ENCODE measurements around the gene CYP19A1. TPM values are rescaled to one million over a fixed set of nuclear protein-coding genes. Genes with fewer than 3 reads are reported as not detected.

The CYP19A1 gene
- total and polyA plus RNA-seq, 10 of the 15 experiments (the other 5 are each of a cell fraction or from before 2014, with no cell fraction given): 0.08 to 1.8 (median 0.70) TPM

DNA sequence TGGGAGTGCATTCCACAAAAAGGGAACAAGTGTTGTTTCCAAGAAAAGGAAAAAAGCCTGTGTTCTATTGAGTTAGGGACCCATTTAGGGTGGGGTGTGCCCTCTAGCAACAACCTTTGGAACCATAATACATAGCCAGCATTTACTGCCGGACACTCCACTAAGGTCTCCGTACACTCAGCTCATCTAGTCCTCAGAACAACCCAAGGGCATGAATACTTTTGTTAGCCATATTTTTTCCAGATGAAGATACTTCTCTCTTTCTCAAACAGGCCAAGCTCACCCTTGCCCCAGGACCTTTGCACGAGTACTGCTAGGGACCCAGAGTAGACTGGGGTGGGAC, 49.3 kb upstream of the CYP19A1 start:
- H3K4me2 ChIP-seq (ENCODE audit: control insufficient read depth, insufficient read depth): no peak overlapping the region
- in situ Hi-C loops (cut with MboI): no loop called here
- DNase-seq (ENCODE audit: low read depth, low spot score): no peak
- POLR2A ChIA-PET: no interaction called here
- no peak for TF ChIP-seq NFIC (IDR thresholded peaks at IDR 0.05; ENCODE audit: low read depth, low read length)
- TF ChIP-seq DPF2 (IDR thresholded peaks at IDR 0.05): no peak
- TF ChIP-seq, protein P1, sequence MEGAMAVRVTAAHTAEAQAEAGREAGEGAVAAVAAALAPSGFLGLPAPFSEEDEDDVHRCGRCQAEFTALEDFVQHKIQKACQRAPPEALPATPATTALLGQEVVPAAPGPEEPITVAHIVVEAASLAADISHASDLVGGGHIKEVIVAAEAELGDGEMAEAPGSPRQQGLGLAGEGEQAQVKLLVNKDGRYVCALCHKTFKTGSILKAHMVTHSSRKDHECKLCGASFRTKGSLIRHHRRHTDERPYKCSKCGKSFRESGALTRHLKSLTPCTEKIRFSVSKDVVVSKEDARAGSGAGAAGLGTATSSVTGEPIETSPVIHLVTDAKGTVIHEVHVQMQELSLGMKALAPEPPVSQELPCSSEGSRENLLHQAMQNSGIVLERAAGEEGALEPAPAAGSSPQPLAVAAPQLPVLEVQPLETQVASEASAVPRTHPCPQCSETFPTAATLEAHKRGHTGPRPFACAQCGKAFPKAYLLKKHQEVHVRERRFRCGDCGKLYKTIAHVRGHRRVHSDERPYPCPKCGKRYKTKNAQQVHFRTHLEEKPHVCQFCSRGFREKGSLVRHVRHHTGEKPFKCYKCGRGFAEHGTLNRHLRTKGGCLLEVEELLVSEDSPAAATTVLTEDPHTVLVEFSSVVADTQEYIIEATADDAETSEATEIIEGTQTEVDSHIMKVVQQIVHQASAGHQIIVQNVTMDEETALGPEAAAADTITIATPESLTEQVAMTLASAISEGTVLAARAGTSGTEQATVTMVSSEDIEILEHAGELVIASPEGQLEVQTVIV (IDR thresholded peaks at IDR 0.05; ENCODE audit: borderline replicate concordance, partially characterized antibody): no peak
- no peak for TF ChIP-seq ZNF217 (IDR thresholded peaks at IDR 0.05)
- TF ChIP-seq CREM (IDR thresholded peaks at IDR 0.05; ENCODE audit: low read depth): no peak
- TF ChIP-seq SMC3 (IDR thresholded peaks at IDR 0.05; ENCODE audit: borderline replicate concordance, low read length): no peak
- no peak for TF ChIP-seq IKZF1 (conservative IDR thresholded peaks at IDR 0.05)
- TF ChIP-seq CHD1 (IDR thresholded peaks at IDR 0.05; ENCODE audit: low read depth, low read length): no peak
- no peak for TF ChIP-seq HDAC2 (IDR thresholded peaks at IDR 0.05)
- no peak for TF ChIP-seq MEF2A (IDR thresholded peaks at IDR 0.05; ENCODE audit: insufficient read depth, low read depth, low read length)
- BruUV-seq (replicated peaks): no TSS peak
- no peaks in the 10 kb centered on the region for H3K36me3 ChIP-seq (ENCODE audit: control insufficient read depth in 2 of 2, insufficient read depth in 2 of 2, low read length in 1 of 2)
- ATAC-seq: no peak
- WGBS (ENCODE audit: insufficient coverage, insufficient replicate concordance, low lambda C conversion rate, missing lambda C conversion rate): 72% methylated on average over 3 of the region's 3 CpGs
- intact Hi-C loops (cut with micrococcal nuclease; ENCODE audit: unreplicated experiment): loop anchor here (10.0 kb wide), 1 partner anchor 107 kb away; no protein-coding TSS in a partner anchor
- CTCF ChIA-PET: no interaction called here
- no peak overlapping the region for H2AFZ ChIP-seq (ENCODE audit: control insufficient read depth, low read depth, low read length)
- no peaks in the 10 kb centered on the region for H3K9me3 ChIP-seq (replicated peaks; ENCODE audit: control insufficient read depth, insufficient read depth, low read length)
- SMC1A ChIA-PET (ENCODE audit: uncharacterized antibody, unreplicated experiment): no interaction called here
- no peak for FAIRE-seq
- no peaks in the 10 kb centered on the region for H4K20me1 ChIP-seq (ENCODE audit: control insufficient read depth, insufficient read depth)
- H3K27me3 ChIP-seq (replicated peaks in 1 of 2; ENCODE audit: control insufficient read depth in 2 of 2, insufficient read depth in 2 of 2, low read length in 1 of 2): peaks cover 0 to 1% of the 10 kb centered on the region in 2 experiments; a peak in 2 of 4 replicates
- no peak overlapping the region for H3K27ac ChIP-seq (ENCODE audit: control insufficient read depth, insufficient read depth)
- H3K9ac ChIP-seq (ENCODE audit: control insufficient read depth, insufficient read depth, low read length): no peak overlapping the region
- RAD21 ChIA-PET (ENCODE audit: unreplicated experiment): no interaction called here
- H3K4me1 ChIP-seq (ENCODE audit: control insufficient read depth, insufficient read depth, low read length): no peaks in the 10 kb centered on the region
- H3K79me2 ChIP-seq (ENCODE audit: control insufficient read depth, insufficient read depth, low read length): no peaks in the 10 kb centered on the region
- H3K4me3 ChIP-seq: no peak overlapping the region
